Choroid plexus epithelial cell (primary cell): ENCODE results near the gene SHISA8.
A peak's percentile ranks its signal among the peaks of the same experiment; 100 is the strongest.

Experiments
- DNase-seq: peaks from one replicate; pipeline ENCODE4 v3.0.0-alpha.2; 2010; ENCODE audit warnings: low read depth
- H3K4me3 ChIP-seq: 2 replicates; pipeline ENCODE4 v1.5.1; 2011; ENCODE audit warnings: low read depth, mild to moderate bottlenecking, control low read depth, low read length, moderate library complexity
- TF ChIP-seq, protein P1 (sequence below): conservative IDR thresholded peaks from 2 replicates; pipeline ENCODE4 v1.5.1; 2011; ENCODE audit warnings: low read depth, mild to moderate bottlenecking, control low read depth, inconsistent platforms, low read length, moderate library complexity

Gene SHISA8

DNA sequence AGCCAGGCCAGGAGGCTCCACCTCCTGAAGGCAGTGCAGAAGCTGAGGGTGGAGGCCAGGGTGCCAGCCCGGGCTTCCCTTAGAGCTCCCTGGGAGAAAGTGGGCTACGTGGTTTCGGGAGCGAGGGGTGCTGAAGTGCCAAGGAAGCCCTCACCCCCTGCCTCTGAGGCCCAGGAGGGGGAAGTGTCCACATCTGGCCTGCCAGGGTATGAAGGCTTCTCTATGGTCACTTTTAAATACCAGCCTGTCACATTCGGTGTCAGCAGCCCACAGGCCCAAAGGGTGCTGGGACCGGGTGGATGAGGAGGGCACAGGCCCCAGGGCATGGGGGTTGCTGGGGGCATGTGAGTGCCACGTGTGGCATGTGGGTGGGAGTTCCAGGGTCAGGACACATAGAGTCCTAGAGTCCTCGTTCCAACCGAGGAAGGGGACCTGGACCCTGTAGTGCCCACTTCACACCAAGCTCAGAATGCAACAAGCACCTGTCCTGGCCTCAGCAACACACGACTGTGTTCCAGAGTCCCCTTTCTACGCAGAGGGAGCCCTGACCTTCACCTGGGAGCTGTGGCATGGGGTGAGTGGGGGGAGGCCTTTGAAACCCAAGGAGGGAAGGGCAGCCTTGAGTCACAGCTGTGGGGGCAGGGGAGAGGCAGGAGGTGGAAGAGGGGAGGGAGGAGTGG is 1.7 kb downstream of the SHISA8 start:
- TF ChIP-seq, protein P1, sequence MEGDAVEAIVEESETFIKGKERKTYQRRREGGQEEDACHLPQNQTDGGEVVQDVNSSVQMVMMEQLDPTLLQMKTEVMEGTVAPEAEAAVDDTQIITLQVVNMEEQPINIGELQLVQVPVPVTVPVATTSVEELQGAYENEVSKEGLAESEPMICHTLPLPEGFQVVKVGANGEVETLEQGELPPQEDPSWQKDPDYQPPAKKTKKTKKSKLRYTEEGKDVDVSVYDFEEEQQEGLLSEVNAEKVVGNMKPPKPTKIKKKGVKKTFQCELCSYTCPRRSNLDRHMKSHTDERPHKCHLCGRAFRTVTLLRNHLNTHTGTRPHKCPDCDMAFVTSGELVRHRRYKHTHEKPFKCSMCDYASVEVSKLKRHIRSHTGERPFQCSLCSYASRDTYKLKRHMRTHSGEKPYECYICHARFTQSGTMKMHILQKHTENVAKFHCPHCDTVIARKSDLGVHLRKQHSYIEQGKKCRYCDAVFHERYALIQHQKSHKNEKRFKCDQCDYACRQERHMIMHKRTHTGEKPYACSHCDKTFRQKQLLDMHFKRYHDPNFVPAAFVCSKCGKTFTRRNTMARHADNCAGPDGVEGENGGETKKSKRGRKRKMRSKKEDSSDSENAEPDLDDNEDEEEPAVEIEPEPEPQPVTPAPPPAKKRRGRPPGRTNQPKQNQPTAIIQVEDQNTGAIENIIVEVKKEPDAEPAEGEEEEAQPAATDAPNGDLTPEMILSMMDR = no peak
- no peak overlapping the region for H3K4me3 ChIP-seq
- DNase-seq = no peak

DNA sequence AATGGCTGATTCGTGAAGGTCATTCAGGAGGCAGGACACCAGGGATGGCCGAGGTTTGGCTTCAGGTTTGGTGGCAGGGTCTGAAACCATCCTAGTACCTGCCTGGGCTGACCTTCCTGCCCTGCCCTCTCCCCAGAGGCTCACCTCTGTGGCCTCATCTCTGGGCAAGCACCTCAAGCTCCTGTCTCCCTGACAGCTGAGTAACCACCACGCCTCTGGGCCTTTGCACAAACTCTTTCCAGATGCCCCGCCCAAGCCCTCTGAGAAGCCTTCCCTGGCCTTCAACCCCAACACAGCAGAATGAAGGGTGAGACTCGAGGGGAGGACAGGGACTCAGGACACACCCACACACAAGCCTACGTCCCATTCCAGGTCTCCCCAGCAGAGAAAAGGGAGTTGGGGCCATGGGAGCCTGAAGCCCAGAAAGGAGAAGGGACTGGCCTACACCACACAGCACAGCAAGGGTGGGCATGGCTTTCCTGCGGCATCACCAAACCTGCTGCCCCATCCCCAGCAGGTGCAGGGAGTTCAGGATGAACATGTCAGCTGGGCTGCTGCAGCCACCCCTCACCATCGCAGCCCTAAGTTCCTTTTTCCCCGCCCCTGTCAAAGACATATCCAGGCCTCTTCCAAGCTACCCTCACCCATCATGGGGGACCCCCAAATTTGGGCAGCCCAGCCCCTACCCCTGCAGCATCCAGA is 2.4 kb downstream of the SHISA8 start:
- DNase-seq = no peak
- no peak overlapping the region for H3K4me3 ChIP-seq
- TF ChIP-seq, protein P1 = no peak

DNA sequence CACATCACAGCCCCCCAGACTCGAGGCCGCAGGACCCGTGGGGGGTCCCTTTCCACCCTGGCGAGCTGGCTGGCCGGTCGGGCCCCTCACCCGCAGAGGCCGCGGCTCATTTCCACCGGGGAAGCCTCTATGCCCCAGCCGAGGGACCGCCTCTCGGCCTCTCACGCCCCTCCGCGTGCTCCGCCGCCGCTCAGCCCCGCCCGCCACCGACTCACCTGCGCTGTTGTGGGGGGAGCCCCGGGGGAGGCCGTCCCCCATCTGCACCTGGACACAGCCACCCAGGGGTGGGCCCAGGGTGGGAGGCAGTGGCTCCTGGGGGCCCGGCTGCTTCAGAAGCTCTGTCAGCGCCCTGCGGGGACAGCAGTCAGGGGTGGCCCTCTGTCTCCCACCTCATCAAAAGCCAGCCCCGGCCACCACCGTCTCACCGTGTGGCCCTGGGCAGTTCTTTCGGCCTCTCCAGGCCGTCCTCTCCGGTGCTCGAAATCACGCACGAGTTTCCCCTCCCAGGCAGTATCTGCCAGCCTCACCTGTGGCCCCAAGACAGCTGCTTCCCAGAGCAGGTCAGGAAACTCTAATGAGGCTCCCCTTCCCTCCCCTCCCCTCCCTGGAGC is 3.8 kb downstream of the SHISA8 start:
- TF ChIP-seq, protein P1 = no peak
- no peak for DNase-seq
- H3K4me3 ChIP-seq = no peak overlapping the region

DNA sequence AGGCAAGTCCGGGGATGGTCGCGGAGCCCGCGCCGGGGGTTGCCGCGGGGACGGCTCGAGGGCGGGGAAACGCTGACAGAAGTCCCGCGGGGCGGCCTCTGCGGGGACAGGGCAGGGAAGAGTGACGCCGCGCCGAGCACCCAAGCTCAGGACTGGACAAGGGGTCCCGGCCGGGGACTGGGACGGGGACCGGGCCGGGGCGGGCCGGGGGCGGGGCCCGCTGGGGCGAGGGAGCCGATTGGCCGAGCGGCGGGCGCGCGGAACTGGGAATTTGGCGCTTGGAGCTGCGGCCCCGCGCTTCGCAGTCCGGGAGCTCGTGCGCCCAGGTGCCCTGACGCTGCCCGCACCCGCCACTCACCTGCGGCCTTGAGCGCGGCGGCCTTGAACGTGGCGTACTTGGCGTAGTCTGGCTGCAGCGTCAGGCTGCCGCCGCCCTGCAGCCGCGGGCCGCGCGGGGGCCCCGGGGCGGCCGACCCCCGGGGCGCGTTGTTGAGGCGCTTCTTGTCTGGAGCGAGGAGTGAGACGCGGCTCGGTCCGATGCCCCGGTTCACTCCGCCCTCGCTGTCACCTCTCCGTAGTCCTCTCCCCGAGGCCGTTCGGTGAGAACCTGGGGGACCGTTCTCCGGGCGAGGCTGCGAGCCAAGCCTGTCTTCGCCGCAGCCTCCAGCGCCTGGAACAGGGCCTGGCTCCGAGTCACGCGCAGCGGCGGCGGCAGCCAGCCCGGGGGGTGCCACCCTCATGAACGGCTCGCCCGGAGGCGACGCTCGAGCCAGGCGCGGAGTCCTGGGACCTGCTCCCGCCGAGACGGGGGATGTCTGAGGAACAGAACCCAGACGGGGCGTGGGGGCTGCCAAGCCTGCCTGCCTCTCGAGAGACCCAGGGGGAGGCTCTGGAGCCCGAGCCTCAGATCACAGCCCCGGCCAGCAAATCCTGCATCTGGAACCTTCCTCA is 4.5 kb downstream of the SHISA8 start:
- H3K4me3 ChIP-seq = peak overlapping the region; percentile 29
- DNase-seq = no peak
- TF ChIP-seq, protein P1 = no peak

DNA sequence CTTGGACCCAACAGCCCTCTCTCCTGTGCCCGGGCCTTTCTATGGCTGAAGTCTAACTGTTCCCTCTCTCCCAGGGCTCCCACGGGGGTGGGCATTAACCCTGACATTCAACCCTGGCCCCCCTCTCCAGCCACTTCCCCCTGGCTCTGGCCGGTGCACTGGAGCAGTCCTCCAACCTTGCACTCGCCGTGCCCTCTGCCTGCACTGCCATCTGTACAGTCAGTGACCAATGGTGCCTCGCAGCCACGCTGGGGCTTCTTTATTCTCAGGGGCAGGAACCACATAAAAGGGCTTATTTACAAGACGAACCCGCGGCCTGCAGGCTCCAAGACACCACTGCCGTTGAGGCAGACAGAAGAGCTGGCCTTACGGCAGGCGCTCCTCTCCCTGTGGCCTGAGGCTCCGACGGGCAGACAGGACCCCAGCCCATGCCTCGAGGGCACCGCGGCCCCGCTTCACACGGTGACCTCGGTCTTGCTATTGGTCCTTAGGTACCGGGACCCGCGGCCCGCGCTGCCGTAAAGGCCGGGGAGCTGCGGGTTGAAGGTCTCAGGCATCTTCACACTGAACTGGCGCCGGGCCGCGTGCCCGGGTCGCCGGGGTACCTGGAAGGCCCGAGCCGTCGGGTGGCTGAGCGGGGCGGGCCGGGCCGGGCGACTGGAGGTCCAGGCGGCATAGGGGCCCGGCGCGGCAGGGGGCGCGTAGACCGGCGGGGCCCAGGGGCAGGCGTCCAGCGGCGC is 5.4 kb downstream of the SHISA8 start:
- TF ChIP-seq, protein P1 = no peak
- H3K4me3 ChIP-seq = no peak overlapping the region
- no peak for DNase-seq
